ENCODE results near the gene BMI1. TPM values are rescaled to one million over a fixed set of nuclear protein-coding genes. Genes with fewer than 3 reads are reported as not detected.
"Not testable (repeated sequence)": the region's sequence is repeated elsewhere in the genome, so short reads cannot be mapped to it uniquely, and the experiment has no call there.

Gene BMI1
- total and polyA plus RNA-seq, 2 donors from 2014 or later = 18.7 to 49.0 TPM

GRCh38 chr10:22349755-22350154 is 28.9 kb downstream of the BMI1 start:
- Histone ChIP-seq H3K4me3 (ENCODE audit: low read length in 3 of 3) (no peak overlapping the region), H3K27ac (ENCODE audit: low read depth in 2 of 2, low read length in 2 of 2) (no peak overlapping the region), H3K4me1 (ENCODE audit: control insufficient read depth in 2 of 3, insufficient read depth in 2 of 3, low read depth in 1 of 3, low read length in 3 of 3) (peaks cover 0 to 2% (median 0%) of the 10 kb centered on the region in 3 donors), H3K9ac (ENCODE audit: low read length in 3 of 3) (no peak overlapping the region), H3K36me3 (ENCODE audit: control insufficient read depth in 2 of 3, insufficient read depth in 3 of 3, low read length in 3 of 3) (no peaks in the 10 kb centered on the region), H3K27me3 (ENCODE audit: control insufficient read depth, insufficient read depth, low read length) (peaks cover 27% of the 10 kb centered on the region), H3K9me3 (ENCODE audit: control insufficient read depth in 2 of 3, insufficient read depth in 1 of 3, low read length in 3 of 3) (peaks cover 0 to 3% (median 0%) of the 10 kb centered on the region in 3 donors)
- TF ChIP-seq, protein P1, sequence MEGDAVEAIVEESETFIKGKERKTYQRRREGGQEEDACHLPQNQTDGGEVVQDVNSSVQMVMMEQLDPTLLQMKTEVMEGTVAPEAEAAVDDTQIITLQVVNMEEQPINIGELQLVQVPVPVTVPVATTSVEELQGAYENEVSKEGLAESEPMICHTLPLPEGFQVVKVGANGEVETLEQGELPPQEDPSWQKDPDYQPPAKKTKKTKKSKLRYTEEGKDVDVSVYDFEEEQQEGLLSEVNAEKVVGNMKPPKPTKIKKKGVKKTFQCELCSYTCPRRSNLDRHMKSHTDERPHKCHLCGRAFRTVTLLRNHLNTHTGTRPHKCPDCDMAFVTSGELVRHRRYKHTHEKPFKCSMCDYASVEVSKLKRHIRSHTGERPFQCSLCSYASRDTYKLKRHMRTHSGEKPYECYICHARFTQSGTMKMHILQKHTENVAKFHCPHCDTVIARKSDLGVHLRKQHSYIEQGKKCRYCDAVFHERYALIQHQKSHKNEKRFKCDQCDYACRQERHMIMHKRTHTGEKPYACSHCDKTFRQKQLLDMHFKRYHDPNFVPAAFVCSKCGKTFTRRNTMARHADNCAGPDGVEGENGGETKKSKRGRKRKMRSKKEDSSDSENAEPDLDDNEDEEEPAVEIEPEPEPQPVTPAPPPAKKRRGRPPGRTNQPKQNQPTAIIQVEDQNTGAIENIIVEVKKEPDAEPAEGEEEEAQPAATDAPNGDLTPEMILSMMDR (IDR thresholded peaks at IDR 0.05; ENCODE audit: borderline replicate concordance, extremely low read depth, insufficient read depth) = no peak
- FAIRE-seq (no peak), DNase-seq (no peak)
- intact Hi-C loops (cut with DNase I) = no loop called here

GRCh38 chr10:22351131-22351703 is 30.3 kb downstream of the BMI1 start:
- peaks cover 17% of the 10 kb centered on the region for H3K27me3 ChIP-seq (ENCODE audit: control insufficient read depth, insufficient read depth, low read length)
- no peak for FAIRE-seq
- H3K27ac ChIP-seq (ENCODE audit: low read depth in 2 of 2, low read length in 2 of 2) = no peak overlapping the region
- TF ChIP-seq, protein P1 (IDR thresholded peaks at IDR 0.05; ENCODE audit: borderline replicate concordance, extremely low read depth, insufficient read depth) = no peak
- H3K9ac ChIP-seq (ENCODE audit: low read length in 3 of 3) = no peak overlapping the region
- H3K36me3 ChIP-seq (ENCODE audit: control insufficient read depth in 2 of 3, insufficient read depth in 3 of 3, low read length in 3 of 3) = no peaks in the 10 kb centered on the region
- no peaks in the 10 kb centered on the region for H3K9me3 ChIP-seq (ENCODE audit: control insufficient read depth in 2 of 3, insufficient read depth in 1 of 3, low read length in 3 of 3)
- intact Hi-C loops (cut with DNase I) = no loop called here
- no peak overlapping the region for H3K4me3 ChIP-seq (ENCODE audit: low read length in 3 of 3)
- DNase-seq = no peak
- no peaks in the 10 kb centered on the region for H3K4me1 ChIP-seq (ENCODE audit: control insufficient read depth in 2 of 3, insufficient read depth in 2 of 3, low read depth in 1 of 3, low read length in 3 of 3)

DNA sequence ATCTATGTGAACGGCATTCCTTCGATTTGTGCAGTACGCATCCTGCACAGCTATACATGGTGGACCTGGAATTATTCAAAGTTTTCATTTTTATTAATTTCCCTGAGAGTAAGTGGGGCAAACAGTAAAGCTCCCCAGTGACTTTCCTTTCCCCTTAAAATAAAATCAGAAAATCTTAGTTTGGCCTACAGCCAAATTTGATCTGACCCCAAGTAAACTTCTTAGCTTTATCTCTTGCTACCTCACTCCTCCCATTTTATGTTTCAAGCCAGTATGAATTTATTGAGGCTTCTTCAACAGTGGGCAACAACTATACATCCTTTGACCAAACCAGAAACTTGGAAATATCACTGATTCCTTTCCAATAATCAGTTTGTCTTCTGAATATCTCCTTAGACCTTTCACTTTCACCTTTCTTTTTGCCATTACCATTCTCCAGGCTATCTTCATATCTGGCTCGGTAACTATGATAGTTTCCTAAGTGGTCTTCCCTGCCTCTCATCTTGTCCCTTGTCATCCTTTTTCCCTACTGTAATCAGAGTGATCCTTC is 35.5 kb downstream of the BMI1 start:
- Histone ChIP-seq H3K27ac (ENCODE audit: low read depth in 2 of 2, low read length in 2 of 2) (no peak overlapping the region), H3K27me3 (ENCODE audit: control insufficient read depth, insufficient read depth, low read length) (no peaks in the 10 kb centered on the region), H3K9me3 (ENCODE audit: control insufficient read depth in 2 of 3, insufficient read depth in 1 of 3, low read length in 3 of 3) (no peaks in the 10 kb centered on the region), H3K36me3 (ENCODE audit: control insufficient read depth in 2 of 3, insufficient read depth in 3 of 3, low read length in 3 of 3) (no peaks in the 10 kb centered on the region), H3K4me3 (ENCODE audit: low read length in 3 of 3) (no peak overlapping the region), H3K9ac (ENCODE audit: low read length in 3 of 3) (no peak overlapping the region), H3K4me1 (ENCODE audit: control insufficient read depth in 2 of 3, insufficient read depth in 2 of 3, low read depth in 1 of 3, low read length in 3 of 3) (no peaks in the 10 kb centered on the region)
- intact Hi-C loops (cut with DNase I) = no loop called here
- FAIRE-seq (no peak), DNase-seq (no peak)
- TF ChIP-seq, protein P1 (IDR thresholded peaks at IDR 0.05; ENCODE audit: borderline replicate concordance, extremely low read depth, insufficient read depth) = no peak

DNA sequence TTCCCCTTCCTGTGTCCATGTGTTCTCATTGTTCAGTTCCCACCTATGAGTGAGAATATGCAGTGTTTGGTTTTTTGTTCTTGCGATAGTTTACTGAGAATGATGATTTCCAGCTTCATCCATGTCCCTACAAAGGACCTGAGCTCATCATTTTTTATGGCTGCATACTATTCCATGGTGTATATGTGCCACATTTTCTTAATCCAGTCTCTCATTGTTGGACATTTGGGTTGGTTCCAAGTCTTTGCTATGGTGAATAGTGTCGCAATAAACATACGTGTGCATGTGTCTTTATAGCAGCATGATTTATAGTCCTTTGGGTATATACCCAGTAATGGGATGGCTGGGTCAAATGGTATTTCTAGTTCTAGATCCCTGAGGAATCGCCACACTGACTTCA is 36.9 kb downstream of the BMI1 start:
- H3K9ac ChIP-seq (ENCODE audit: low read length in 3 of 3); DNase-seq; H3K27ac ChIP-seq (ENCODE audit: low read depth in 2 of 2, low read length in 2 of 2); H3K36me3 ChIP-seq (ENCODE audit: control insufficient read depth in 2 of 3, insufficient read depth in 3 of 3, low read length in 3 of 3); intact Hi-C loops (cut with DNase I); H3K4me3 ChIP-seq (ENCODE audit: low read length in 3 of 3); H3K27me3 ChIP-seq (ENCODE audit: control insufficient read depth, insufficient read depth, low read length); H3K9me3 ChIP-seq (ENCODE audit: control insufficient read depth in 2 of 3, insufficient read depth in 1 of 3, low read length in 3 of 3); H3K4me1 ChIP-seq (ENCODE audit: control insufficient read depth in 2 of 3, insufficient read depth in 2 of 3, low read depth in 1 of 3, low read length in 3 of 3); FAIRE-seq: not testable (repeated sequence)
